DMS79 treated with DMSO at 0.1 percent for 48 hours (cell line): ENCODE results near the gene MS4A12.
"Not testable (repeated sequence)": the region's sequence is repeated elsewhere in the genome, so short reads cannot be mapped to it uniquely, and the experiment has no call there.

Experiments
- DNase-seq: peaks from one replicate; lab custom pipeline; 2025; lab: John Stamatoyannopoulos, UW

Gene MS4A12

DNA sequence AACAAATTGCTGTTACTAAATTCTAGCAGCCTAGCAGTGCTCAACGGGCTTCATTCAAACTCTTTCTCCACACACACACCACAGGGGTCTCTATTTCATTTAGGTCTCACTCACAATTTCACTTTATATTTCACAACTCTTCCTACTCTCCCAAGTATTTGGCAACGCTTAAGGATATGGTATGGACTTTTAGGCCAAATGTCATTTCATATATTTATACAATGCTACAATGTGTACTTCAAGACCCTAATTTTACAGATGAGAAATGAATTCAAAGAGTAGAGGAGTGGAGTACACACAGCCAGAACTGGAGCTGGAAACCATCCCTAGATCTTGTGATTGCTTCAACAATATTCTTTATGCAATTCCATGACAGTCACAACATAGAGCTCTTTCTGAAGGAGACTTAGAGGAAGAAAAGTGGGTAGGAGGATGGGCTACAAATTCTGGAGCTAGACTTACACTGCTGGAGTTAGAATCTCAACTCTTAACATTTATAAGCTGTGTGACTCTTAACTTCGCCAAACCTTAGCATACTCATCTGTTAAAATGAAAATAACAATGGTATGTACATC is 20.2 kb downstream of the MS4A12 start:
- DNase-seq, result no peak

DNA sequence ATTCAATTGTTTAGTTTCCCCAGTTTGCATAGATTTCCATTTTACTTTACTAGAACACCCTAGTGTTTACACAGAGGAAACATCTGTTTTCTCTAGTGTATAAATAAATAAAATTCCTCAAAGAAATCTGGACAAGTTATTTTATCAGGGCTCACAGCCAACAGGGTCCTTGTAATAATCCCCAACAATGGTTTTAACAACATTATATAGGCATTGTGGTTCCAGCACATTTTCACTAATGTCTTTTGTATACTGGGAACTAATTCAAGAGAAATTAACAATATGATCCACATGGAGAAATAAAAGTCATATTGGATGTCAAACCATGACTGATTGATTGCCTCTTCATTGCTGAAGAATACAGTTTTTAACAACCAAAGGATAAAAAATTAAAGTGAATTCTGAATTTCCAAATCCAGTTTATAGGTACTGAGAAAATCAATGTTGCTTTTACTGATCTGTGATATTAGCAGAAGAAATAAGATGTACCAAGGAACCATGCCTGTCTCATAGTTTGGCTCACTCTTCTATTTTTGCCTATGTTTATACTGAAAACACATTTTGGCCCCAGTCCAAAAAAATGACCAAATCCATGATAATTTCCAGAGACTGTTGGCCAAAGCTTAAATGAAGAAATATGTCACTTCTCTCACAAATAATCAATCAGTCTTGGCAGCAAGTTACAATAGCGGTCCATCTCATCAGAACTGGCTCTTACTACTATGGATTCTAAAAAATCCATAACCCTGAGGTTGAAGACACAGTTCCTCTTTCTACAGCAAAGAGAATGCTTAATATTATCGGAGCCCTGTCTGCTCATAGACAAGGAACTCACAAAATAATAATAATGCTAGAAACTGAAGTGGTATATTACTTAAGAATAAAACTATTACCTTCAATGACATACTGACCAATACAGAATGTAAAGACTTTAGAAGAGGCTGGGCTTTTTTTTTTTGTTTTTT is 21.2 kb downstream of the MS4A12 start:
- no peak for DNase-seq

DNA sequence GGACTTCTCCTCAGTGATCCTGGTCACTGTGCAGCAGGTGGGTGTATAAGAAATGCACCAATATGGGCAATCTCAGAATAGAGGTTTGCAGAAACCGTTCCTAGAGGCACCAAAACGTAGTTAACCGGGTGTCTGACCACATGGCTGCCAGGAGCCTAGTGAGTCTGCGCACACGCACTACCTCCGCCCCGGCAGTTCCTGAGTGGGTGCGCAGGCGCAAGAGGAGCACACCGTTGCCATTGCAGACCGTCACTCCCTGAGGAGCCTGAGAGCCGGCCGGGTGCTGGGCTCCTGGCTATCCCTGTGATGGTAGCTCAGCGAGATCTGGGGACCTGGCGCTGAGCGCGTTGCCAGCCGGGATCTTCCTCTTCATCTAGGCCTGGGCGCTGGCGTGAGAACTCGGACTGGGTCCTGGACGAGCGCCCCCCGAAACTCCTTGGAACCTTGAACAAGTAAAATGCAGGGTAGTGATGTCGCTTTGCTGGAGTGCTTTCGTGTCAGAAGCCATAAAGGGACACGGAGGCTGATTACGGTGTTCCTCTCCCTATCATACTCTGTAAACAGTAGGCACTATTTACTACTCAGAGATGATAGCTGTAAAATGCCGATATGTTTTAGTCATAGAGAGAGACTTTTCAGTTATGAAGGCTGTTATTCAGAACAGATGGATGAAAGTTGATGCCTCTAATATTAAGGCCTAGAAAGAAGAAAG is 22.7 kb downstream of the MS4A12 start, which contains the start of gene MS4A13:
MS4A13 (plus strand) TSS at position 249 of the 712 bp plus-strand sequence. CDS start 2,692 bp downstream, outside the sequence.
- no peak for DNase-seq

DNA sequence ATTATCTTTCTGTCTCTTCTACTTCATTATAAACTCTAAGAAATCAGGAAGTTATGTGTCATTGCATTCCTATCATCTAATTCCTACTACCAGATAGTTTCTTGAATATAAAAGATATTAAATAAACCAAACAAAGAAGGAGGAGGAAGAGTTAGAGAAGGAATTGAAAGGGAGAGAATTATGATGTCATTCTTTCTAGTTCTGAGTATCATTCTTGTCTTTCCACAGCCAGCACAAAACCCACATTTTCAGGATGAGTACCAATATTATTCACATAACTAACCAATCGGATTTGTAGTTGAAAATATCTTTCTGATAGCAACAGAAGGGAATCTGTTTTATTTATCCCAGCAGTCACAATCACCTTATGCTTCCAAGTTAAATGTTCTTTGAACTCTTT is 35.9 kb downstream of the MS4A12 start:
- DNase-seq, result no peak

DNA sequence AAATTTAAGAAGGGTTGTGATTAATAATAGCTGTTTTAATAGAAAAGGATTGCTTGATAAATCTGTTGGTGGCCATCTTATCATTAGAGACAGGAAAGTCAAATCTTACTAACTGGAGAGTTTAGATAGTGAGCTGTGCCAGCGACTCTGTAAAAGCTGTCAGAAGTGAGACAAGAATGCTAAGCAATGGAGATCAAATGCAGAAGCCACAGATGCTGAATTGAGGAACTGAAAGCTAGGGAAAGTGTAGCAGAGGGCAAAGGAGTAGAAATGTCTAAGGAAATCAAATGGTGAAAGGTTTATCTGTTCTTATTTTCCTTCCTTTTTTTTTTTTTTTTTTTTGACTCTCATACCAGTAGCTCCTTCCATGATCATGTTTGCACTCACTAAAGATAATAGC is 36.4 kb downstream of the MS4A12 start:
- no peak for DNase-seq

DNA sequence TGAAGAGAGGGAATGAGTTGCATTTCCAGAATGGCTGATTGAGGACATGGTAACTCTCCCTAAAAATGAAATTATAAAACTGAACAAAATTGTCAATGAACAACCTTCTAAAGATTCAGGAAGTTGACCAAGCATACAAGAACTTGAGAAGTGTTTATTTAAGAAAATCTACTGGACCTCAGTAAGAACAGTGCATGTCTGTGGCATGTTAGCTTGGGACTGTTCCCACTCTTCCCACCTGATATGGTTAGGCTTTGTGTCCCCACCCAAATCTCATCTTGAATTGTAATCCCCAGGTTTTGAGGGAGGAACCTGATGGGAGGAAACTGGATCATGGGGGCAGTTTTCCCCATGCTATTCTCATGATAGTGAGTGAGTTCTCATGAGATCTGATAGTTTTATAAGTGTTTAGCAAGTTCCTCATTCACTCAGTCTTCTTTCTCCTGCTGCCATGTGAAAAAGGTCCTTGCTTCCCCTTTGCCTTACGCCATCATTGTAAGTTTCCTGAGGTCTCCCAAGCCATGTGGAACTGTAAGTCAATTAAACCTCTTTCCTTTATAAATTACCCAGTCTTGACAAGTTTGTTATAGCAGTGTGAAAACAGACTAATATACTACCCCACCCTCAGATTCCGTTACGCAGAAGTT is 38.0 kb downstream of the MS4A12 start:
- DNase-seq, result no peak

DNA sequence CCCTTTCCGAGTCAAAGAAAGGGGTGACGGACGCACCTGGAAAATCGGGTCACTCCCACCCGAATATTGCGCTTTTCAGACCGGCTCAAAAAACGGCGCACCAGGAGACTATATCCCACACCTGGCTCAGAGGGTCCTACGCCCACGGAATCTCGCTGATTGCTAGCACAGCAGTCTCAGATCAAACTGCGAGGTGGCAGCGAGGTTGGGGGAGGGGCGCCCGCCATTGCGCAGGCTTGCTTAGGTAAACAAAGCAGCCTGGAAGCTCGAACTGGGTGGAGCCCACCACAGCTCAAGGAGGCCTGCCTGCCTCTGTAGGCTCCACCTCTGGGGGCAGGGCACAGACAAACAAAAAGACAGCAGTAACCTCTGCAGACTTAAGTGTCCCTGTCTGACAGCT is 39.8 kb downstream of the MS4A12 start:
- DNase-seq, result not testable (repeated sequence)

DNA sequence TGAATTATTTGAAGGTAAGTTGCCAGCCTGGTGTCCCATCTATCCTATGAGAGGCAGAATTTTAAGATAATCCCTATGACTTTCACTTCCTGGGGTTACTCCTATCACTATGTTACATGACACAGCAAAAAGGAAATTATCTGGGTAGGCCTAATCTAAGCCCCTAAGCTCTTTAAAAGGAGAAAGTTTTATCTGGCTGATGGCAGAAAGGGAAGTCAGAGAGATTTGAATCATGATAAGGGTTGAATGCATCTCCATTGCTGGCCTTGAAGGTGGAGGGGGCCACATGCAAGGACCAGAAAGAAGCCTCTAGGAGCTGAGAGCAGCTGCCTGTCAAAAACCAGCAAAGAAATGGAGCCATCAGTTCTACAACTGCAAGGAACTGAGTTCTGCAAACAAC is 46.0 kb downstream of the MS4A12 start:
- DNase-seq, result not testable (repeated sequence)

DNA sequence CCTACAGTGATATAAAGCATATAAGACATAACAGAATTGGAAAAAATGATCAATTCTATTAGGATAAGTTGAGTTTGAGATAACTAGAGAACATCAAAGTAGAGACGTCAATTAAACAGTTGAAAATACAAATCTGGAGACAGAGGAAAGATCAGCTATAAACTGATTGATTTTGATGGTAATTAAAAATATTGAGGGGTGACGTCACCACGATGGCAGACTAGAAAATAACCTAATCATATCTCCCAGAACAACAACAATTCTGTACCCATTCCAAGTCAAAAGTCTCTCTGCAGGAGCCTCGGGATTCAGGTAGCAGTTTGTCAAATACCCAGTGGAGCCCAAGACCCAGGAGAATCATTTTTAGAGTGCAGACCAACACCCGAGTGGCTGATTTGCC is 51.5 kb downstream of the MS4A12 start:
- DNase-seq, result no peak
